HG02610 (cell line): ENCODE measurements around the gene ELL.

ENCODE experiments used
- ATAC-seq: cut with Tn5 transposase; IDR thresholded peaks from one replicate; pipeline ENCODE4 v1.9.1; 2021; ENCODE audit warnings: mild to moderate bottlenecking, moderate library complexity; ENCODE audit not compliant: unreplicated experiment

The ELL gene

GRCh38 chr19:18506101-18506930 is 15.6 kb downstream of the ELL start:
- ATAC-seq, result no peak

GRCh38 chr19:18504886-18505610 is 16.8 kb downstream of the ELL start:
- ATAC-seq, result no peak

- ATAC-seq, result no peak
Observed at GRCh38 chr19:18503971-18504885, 17.6 kb downstream of the ELL start.

GRCh38 chr19:18503337-18503970 is 18.4 kb downstream of the ELL start:
- no peak for ATAC-seq

GRCh38 chr19:18502638-18503294 is 19.1 kb downstream of the ELL start:
- ATAC-seq, result no peak

GRCh38 chr19:18502246-18502637 is 19.6 kb downstream of the ELL start:
- no peak for ATAC-seq

GRCh38 chr19:18501832-18502231 is 20.0 kb downstream of the ELL start:
- ATAC-seq, result no peak

GRCh38 chr19:18501351-18501750 is 20.5 kb downstream of the ELL start:
- no peak for ATAC-seq

- ATAC-seq, result no peak
Observed at GRCh38 chr19:18500799-18501198, 21.1 kb downstream of the ELL start.

GRCh38 chr19:18500376-18500775 is 21.5 kb downstream of the ELL start:
- ATAC-seq, result no peak

GRCh38 chr19:18499055-18499775 is 22.7 kb downstream of the ELL start:
- ATAC-seq, result no peak

GRCh38 chr19:18496980-18497256 is 25.0 kb downstream of the ELL start:
- ATAC-seq, result no peak

- ATAC-seq, result peak; percentile 70
Observed at GRCh38 chr19:18496167-18496979, 25.5 kb downstream of the ELL start.

GRCh38 chr19:18495204-18495911 is 26.5 kb downstream of the ELL start:
- ATAC-seq, result no peak

GRCh38 chr19:18494267-18494607 is 27.6 kb downstream of the ELL start:
- ATAC-seq, result no peak

- no peak for ATAC-seq
Observed at GRCh38 chr19:18493440-18494266, 28.2 kb downstream of the ELL start.
